Measurements from ENCODE around the gene SIK3. TPM values are rescaled to one million over a fixed set of nuclear protein-coding genes. Genes with fewer than 3 reads are reported as not detected.
"Not testable (repeated sequence)": the region's sequence is repeated elsewhere in the genome, so short reads cannot be mapped to it uniquely, and the experiment has no call there.

Gene SIK3
- total and polyA plus RNA-seq, 4 donors, result 33.8 to 61.6 (median 51.8) TPM

DNA sequence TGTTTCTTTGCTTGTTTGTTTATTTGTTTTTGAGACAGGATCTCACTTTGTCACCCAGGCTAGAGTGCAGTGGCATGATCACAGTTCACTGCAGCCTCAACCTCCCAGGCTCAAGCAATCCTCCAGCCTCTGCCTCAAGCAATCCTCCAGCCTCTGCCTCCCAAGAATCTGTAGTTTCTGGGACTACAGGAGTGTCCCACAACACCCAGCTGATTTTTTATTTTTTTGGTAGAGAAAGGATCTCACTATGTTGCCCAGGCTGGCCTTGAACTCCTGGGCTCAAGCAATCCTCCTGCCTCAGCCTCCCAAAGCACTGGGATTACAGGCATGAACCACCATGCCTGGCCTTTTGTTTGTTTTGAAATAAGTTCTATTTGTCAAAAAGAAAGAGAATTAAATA lies 296.6 kb downstream of the SIK3 start:
- H3K9me3 ChIP-seq (ENCODE audit: control insufficient read depth, insufficient read depth, low read length); H3K36me3 ChIP-seq (ENCODE audit: control insufficient read depth, insufficient read depth, low read length); H3K4me1 ChIP-seq (ENCODE audit: control insufficient read depth, insufficient read depth, low read length); H3K27me3 ChIP-seq (ENCODE audit: control insufficient read depth, insufficient read depth, low read length); H3K27ac ChIP-seq (ENCODE audit: low read depth, low read length); H3K4me3 ChIP-seq (ENCODE audit: low read depth, low read length); DNase-seq (ENCODE audit: low read depth in 4 of 6, low spot score in 6 of 6): not testable (repeated sequence)

GRCh38 chr11:116800610-116801009 lies 297.6 kb downstream of the SIK3 start:
- Histone ChIP-seq H3K27ac (ENCODE audit: low read depth, low read length) (no peak overlapping the region), H3K9me3 (ENCODE audit: control insufficient read depth, insufficient read depth, low read length) (no peaks in the 10 kb centered on the region), H3K27me3 (ENCODE audit: control insufficient read depth, insufficient read depth, low read length) (no peaks in the 10 kb centered on the region), H3K36me3 (ENCODE audit: control insufficient read depth, insufficient read depth, low read length) (no peaks in the 10 kb centered on the region), H3K4me1 (ENCODE audit: control insufficient read depth, insufficient read depth, low read length) (no peaks in the 10 kb centered on the region), H3K4me3 (ENCODE audit: low read depth, low read length) (no peak overlapping the region)
- DNase-seq (ENCODE audit: low read depth in 4 of 6, low spot score in 6 of 6), result no peak
- no CpG with 5 or more reads among the region's 2 CpGs for WGBS (ENCODE audit: insufficient coverage)

DNA sequence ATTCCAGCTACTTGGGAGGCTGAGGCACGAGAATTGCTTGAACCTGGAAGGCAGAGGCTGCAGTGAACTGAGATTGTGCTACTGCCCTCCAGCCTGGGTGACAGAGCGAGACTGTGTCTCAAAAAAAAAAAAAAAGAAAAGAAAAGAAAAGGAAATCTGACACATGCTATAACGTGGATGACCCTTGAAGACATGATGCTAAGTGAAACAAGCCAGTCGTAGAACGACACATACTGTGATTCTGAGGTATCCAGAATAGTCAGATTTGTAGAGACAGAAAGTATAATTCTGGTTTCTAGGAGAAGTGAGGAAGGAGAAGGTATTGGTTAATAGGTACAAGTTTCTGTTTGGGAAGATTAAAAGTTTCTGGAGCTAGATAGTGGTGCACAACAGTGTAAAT lies 299.9 kb downstream of the SIK3 start:
- DNase-seq (ENCODE audit: low read depth in 4 of 6, low spot score in 6 of 6), result no peak
- H3K36me3 ChIP-seq (ENCODE audit: control insufficient read depth, insufficient read depth, low read length), result no peaks in the 10 kb centered on the region
- no peaks in the 10 kb centered on the region for H3K27me3 ChIP-seq (ENCODE audit: control insufficient read depth, insufficient read depth, low read length)
- no peak overlapping the region for H3K4me3 ChIP-seq (ENCODE audit: low read depth, low read length)
- H3K27ac ChIP-seq (ENCODE audit: low read depth, low read length), result no peak overlapping the region
- H3K4me1 ChIP-seq (ENCODE audit: control insufficient read depth, insufficient read depth, low read length), result no peaks in the 10 kb centered on the region
- no peaks in the 10 kb centered on the region for H3K9me3 ChIP-seq (ENCODE audit: control insufficient read depth, insufficient read depth, low read length)
- WGBS (ENCODE audit: insufficient coverage), result 90% methylated on average over 5 of the region's 5 CpGs

- Histone ChIP-seq H3K4me1 (ENCODE audit: control insufficient read depth, insufficient read depth, low read length) (no peaks in the 10 kb centered on the region), H3K27ac (ENCODE audit: low read depth, low read length) (no peak overlapping the region), H3K36me3 (ENCODE audit: control insufficient read depth, insufficient read depth, low read length) (no peaks in the 10 kb centered on the region), H3K27me3 (ENCODE audit: control insufficient read depth, insufficient read depth, low read length) (no peaks in the 10 kb centered on the region), H3K4me3 (ENCODE audit: low read depth, low read length) (no peak overlapping the region), H3K9me3 (ENCODE audit: control insufficient read depth, insufficient read depth, low read length) (no peaks in the 10 kb centered on the region)
- WGBS (ENCODE audit: insufficient coverage), result 100% methylated on average over 1 of the region's 5 CpGs
- DNase-seq (ENCODE audit: low read depth in 4 of 6, low spot score in 6 of 6), result no peak
These were observed 300.4 kb downstream of the SIK3 start for GRCh38 chr11:116797816-116798215.

GRCh38 chr11:116796548-116796947 lies 301.7 kb downstream of the SIK3 start:
- peaks cover 4% of the 10 kb centered on the region for H3K4me1 ChIP-seq (ENCODE audit: control insufficient read depth, insufficient read depth, low read length)
- no peak overlapping the region for H3K27ac ChIP-seq (ENCODE audit: low read depth, low read length)
- no peaks in the 10 kb centered on the region for H3K36me3 ChIP-seq (ENCODE audit: control insufficient read depth, insufficient read depth, low read length)
- no peaks in the 10 kb centered on the region for H3K27me3 ChIP-seq (ENCODE audit: control insufficient read depth, insufficient read depth, low read length)
- no CpG with 5 or more reads among the region's 1 CpG for WGBS (ENCODE audit: insufficient coverage)
- H3K4me3 ChIP-seq (ENCODE audit: low read depth, low read length), result no peak overlapping the region
- H3K9me3 ChIP-seq (ENCODE audit: control insufficient read depth, insufficient read depth, low read length), result no peaks in the 10 kb centered on the region
- DNase-seq (ENCODE audit: low read depth in 4 of 6, low spot score in 6 of 6), result no peak

DNA sequence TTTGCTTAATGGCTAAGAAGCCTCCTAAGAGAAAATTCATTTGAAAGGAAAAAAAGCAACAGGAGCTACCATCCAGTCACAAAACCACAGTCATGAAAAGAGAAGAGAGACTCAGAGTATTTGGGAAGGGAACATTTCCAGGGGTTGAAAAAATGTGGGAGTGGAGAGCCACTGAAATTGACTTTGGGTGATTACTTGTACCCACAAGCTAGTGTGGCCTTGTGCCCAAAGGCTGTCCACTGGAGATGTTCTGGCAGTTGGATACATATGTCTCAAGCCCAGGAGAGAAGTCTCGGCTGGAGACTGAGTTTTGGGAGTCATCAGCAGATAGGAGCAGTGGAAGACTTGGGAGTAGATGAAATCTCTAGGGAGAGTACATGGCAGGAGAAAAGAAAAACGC lies 303.4 kb downstream of the SIK3 start:
- Histone ChIP-seq H3K9me3 (ENCODE audit: control insufficient read depth, insufficient read depth, low read length) (no peaks in the 10 kb centered on the region), H3K36me3 (ENCODE audit: control insufficient read depth, insufficient read depth, low read length) (no peaks in the 10 kb centered on the region), H3K4me3 (ENCODE audit: low read depth, low read length) (no peak overlapping the region), H3K4me1 (ENCODE audit: control insufficient read depth, insufficient read depth, low read length) (peaks cover 11% of the 10 kb centered on the region), H3K27ac (ENCODE audit: low read depth, low read length) (no peak overlapping the region), H3K27me3 (ENCODE audit: control insufficient read depth, insufficient read depth, low read length) (no peaks in the 10 kb centered on the region)
- DNase-seq (ENCODE audit: low read depth in 4 of 6, low spot score in 6 of 6), result no peak
- whole genome bisulfite sequencing (ENCODE audit: insufficient coverage), result 71% methylated on average over 2 of the region's 2 CpGs

DNA sequence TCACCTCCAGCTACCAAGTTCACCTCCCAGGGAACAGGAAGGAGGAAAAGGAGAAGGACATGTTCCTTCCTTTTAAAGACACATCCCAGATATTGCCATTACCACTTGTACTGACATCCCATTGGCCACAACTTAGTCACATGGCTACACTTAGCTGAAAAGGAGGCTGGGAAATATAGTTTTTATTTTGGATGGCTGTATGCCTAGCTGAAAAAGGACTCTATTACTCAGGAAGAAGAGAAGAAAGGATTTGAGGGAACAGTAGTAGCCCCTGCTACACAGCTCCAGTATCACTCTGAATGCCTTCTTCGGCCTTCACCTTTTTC lies 304.5 kb downstream of the SIK3 start:
- peak in 2 of 6 donors; percentile 32 to 72 for DNase-seq (ENCODE audit: low read depth in 4 of 6, low spot score in 6 of 6)
- H3K27ac ChIP-seq (ENCODE audit: low read depth, low read length), result no peak overlapping the region
- no peaks in the 10 kb centered on the region for H3K27me3 ChIP-seq (ENCODE audit: control insufficient read depth, insufficient read depth, low read length)
- H3K9me3 ChIP-seq (ENCODE audit: control insufficient read depth, insufficient read depth, low read length), result no peaks in the 10 kb centered on the region
- H3K36me3 ChIP-seq (ENCODE audit: control insufficient read depth, insufficient read depth, low read length), result no peaks in the 10 kb centered on the region
- 100% methylated on average over 1 of the region's 1 CpG for WGBS (ENCODE audit: insufficient coverage)
- no peak overlapping the region for H3K4me3 ChIP-seq (ENCODE audit: low read depth, low read length)
- H3K4me1 ChIP-seq (ENCODE audit: control insufficient read depth, insufficient read depth, low read length), result peaks cover 13% of the 10 kb centered on the region

Small RNAs within 50 kb of the gene (small RNA-seq; reads per million reads assigned to genes)
- not detected for gene AP000936.3 (ENCODE audit: low replicate concordance)
- gene RNY4P6 (ENCODE audit: low replicate concordance), result 9.3 reads per million, percentile 96 among the genes with 10 or more reads in this experiment

Other genes starting within 250 kb of the SIK3 start
- gene PAFAH1B2, start 45.9 kb upstream of the SIK3 start, total RNA-seq, result 100 to 1,000 TPM; 112 to 196 TPM
- gene PAFAH1B2, start 45.9 kb upstream of the SIK3 start, polyA plus RNA-seq (ENCODE audit: insufficient read length in 2 of 2), result 100 to 1,000 TPM in 1 of 2 donors, 10 to 100 TPM in 1; 77.3 to 104 TPM
- gene SIDT2, start 80.3 kb upstream of the SIK3 start, total RNA-seq, result 10 to 100 TPM; 24.5 to 30.1 TPM
- 10 to 100 TPM; 42.9 to 51.7 TPM for gene SIDT2, start 80.3 kb upstream of the SIK3 start, polyA plus RNA-seq (ENCODE audit: insufficient read length in 2 of 2)
- 100 to 1,000 TPM in 1 of 2 donors, 10 to 100 TPM in 1; 56.8 to 245 TPM for gene TAGLN, start 100.9 kb upstream of the SIK3 start, total RNA-seq
- gene TAGLN, start 100.9 kb upstream of the SIK3 start, polyA plus RNA-seq (ENCODE audit: insufficient read length in 2 of 2), result 10 to 100 TPM; 41.8 to 47.8 TPM
- gene PCSK7, start 133.6 kb upstream of the SIK3 start, total RNA-seq, result 10 to 100 TPM; 24.8 to 30.1 TPM
- 10 to 100 TPM; 35.3 to 59.6 TPM for gene PCSK7, start 133.6 kb upstream of the SIK3 start, polyA plus RNA-seq (ENCODE audit: insufficient read length in 2 of 2)
- 10 to 100 TPM; 17.2 to 17.3 TPM for gene RNF214, start 134.2 kb upstream of the SIK3 start, total RNA-seq
- 10 to 100 TPM; 23.1 to 23.8 TPM for gene RNF214, start 134.2 kb upstream of the SIK3 start, polyA plus RNA-seq (ENCODE audit: insufficient read length in 2 of 2)
- gene BACE1-AS, start 192.9 kb upstream of the SIK3 start, total RNA-seq, result 1 to 10 TPM; 6.3 to 9.3 TPM
- gene BACE1-AS, start 192.9 kb upstream of the SIK3 start, polyA plus RNA-seq (ENCODE audit: insufficient read length in 2 of 2), result 10 to 100 TPM; 22.3 to 24.7 TPM
- gene BACE1, start 217.8 kb upstream of the SIK3 start, total RNA-seq, result 10 to 100 TPM; 34.8 to 50.3 TPM
- gene BACE1, start 217.8 kb upstream of the SIK3 start, polyA plus RNA-seq (ENCODE audit: insufficient read length in 2 of 2), result 10 to 100 TPM; 97.8 to 99.5 TPM
- gene CEP164, start 229.4 kb upstream of the SIK3 start, total RNA-seq, result 10 to 100 TPM; 15.3 to 35.5 TPM
- 10 to 100 TPM; 24.0 to 41.3 TPM for gene CEP164, start 229.4 kb upstream of the SIK3 start, polyA plus RNA-seq (ENCODE audit: insufficient read length in 2 of 2)